Right atrium auricular region (tissue), 2 donors: Measurements from ENCODE around the gene MRPL50. TPM values are rescaled to one million over a fixed set of nuclear protein-coding genes. Genes with fewer than 3 reads are reported as not detected.

Source experiments
- DNase-seq: peaks from one replicate; pipeline ENCODE4 v3.0.0-alpha.2; 2019; ENCODE audit warnings: low spot score
- H3K27ac ChIP-seq, 2 donors: fragments of 200-600 bp; sonication (generic); 1 replicate in 1 of 2; 2 replicates in 1 of 2; pipeline ENCODE4 v1.5.1; 2016 to 2019
- H3K27me3 ChIP-seq, 2 donors: fragments of 200-600 bp; sonication (generic); one replicate each; pipeline versions ENCODE4 v1.5.1 to v1.6.0; 2017 to 2019
- H3K36me3 ChIP-seq: fragments of 200-600 bp; sonication (generic); one replicate; pipeline ENCODE4 v1.5.1; 2016
- H3K4me1 ChIP-seq, 2 donors: fragments of 200-600 bp; sonication (generic); one replicate each; pipeline versions ENCODE4 v1.5.1 to v1.6.0; 2017 to 2019
- H3K4me3 ChIP-seq, 2 donors: fragments of 200-600 bp; sonication (generic); 1 replicate in 1 of 2; 2 replicates in 1 of 2; pipeline ENCODE4 v1.5.1; 2017 to 2019; ENCODE audit warnings: mild to moderate bottlenecking in 1 of 2, moderate library complexity in 1 of 2
- H3K9me3 ChIP-seq, 2 donors: fragments of 200-600 bp; sonication (generic); one replicate each; pipeline ENCODE4 v1.5.1; 2019
- CTCF ChIP-seq, 2 donors: fragments of 200-600 bp; sonication (generic); IDR thresholded peaks; one replicate each; pipeline ENCODE4 v1.5.1; 2019; ENCODE audit warnings: antibody characterized with exemption in 2 of 2
- total RNA-seq, 2 donors: library from RNA; depleted of rRNA; stranded (reverse); fragments of >200 nt; gene quantifications; one replicate each; pipeline ENCODE4 v1.1.0, GENCODE V29; 2016

The MRPL50 gene
- total RNA-seq, 2 donors from 2014 or later, result 12.5 to 14.8 TPM

- no peak overlapping the region for H3K4me3 ChIP-seq
- H3K27me3 ChIP-seq, result no peaks in the 10 kb centered on the region
- H3K4me1 ChIP-seq, result no peaks in the 10 kb centered on the region
- DNase-seq, result no peak
- no peaks in the 10 kb centered on the region for H3K9me3 ChIP-seq
- H3K36me3 ChIP-seq, result no peaks in the 10 kb centered on the region
- no peak overlapping the region for H3K27ac ChIP-seq
- no peak for TF ChIP-seq CTCF (IDR thresholded peaks at IDR 0.05)
These were observed 32.2 kb downstream of the MRPL50 start for GRCh38 chr9:101366038-101366756.

GRCh38 chr9:101365181-101365580 lies 33.2 kb downstream of the MRPL50 start:
- Histone ChIP-seq H3K4me3 (no peak overlapping the region), H3K4me1 (no peaks in the 10 kb centered on the region), H3K27ac (no peak overlapping the region), H3K27me3 (no peaks in the 10 kb centered on the region), H3K36me3 (no peaks in the 10 kb centered on the region), H3K9me3 (no peaks in the 10 kb centered on the region)
- no peak for TF ChIP-seq CTCF (IDR thresholded peaks at IDR 0.05)
- no peak for DNase-seq

- Histone ChIP-seq H3K27ac (no peak overlapping the region), H3K36me3 (no peaks in the 10 kb centered on the region), H3K4me1 (no peaks in the 10 kb centered on the region), H3K9me3 (no peaks in the 10 kb centered on the region), H3K27me3 (no peaks in the 10 kb centered on the region), H3K4me3 (no peak overlapping the region)
- no peak for TF ChIP-seq CTCF (IDR thresholded peaks at IDR 0.05)
- no peak for DNase-seq
These were observed 36.0 kb downstream of the MRPL50 start for GRCh38 chr9:101362450-101362849.

- H3K4me3 ChIP-seq, result no peak overlapping the region
- no peaks in the 10 kb centered on the region for H3K9me3 ChIP-seq
- no peaks in the 10 kb centered on the region for H3K4me1 ChIP-seq
- no peaks in the 10 kb centered on the region for H3K27me3 ChIP-seq
- no peak for DNase-seq
- H3K36me3 ChIP-seq, result no peaks in the 10 kb centered on the region
- no peak overlapping the region for H3K27ac ChIP-seq
- no peak for TF ChIP-seq CTCF (IDR thresholded peaks at IDR 0.05)
These were observed 37.8 kb downstream of the MRPL50 start for GRCh38 chr9:101360647-101361046.

GRCh38 chr9:101359679-101360078 lies 38.7 kb downstream of the MRPL50 start:
- no peak for TF ChIP-seq CTCF (IDR thresholded peaks at IDR 0.05)
- Histone ChIP-seq H3K36me3 (no peaks in the 10 kb centered on the region), H3K27me3 (no peaks in the 10 kb centered on the region), H3K4me1 (no peaks in the 10 kb centered on the region), H3K27ac (no peak overlapping the region), H3K4me3 (no peak overlapping the region), H3K9me3 (no peaks in the 10 kb centered on the region)
- no peak for DNase-seq

- no peak for TF ChIP-seq CTCF (IDR thresholded peaks at IDR 0.05)
- Histone ChIP-seq H3K4me3 (no peak overlapping the region), H3K36me3 (no peaks in the 10 kb centered on the region), H3K4me1 (no peaks in the 10 kb centered on the region), H3K9me3 (no peaks in the 10 kb centered on the region), H3K27ac (no peak overlapping the region), H3K27me3 (no peaks in the 10 kb centered on the region)
- DNase-seq, result no peak
These were observed 41.8 kb downstream of the MRPL50 start for GRCh38 chr9:101356619-101357018.
